IMR-90 (cell line): ENCODE results near the gene HOXA7.

Source experiments
- POLR2A ChIP-seq: IDR thresholded peaks from 2 replicates; pipeline ENCODE4 v1.6.1; 2012; ENCODE audit warnings: mild to moderate bottlenecking, low read depth, low read length
- TF ChIP-seq, protein P1 (sequence below): conservative IDR thresholded peaks from 2 replicates; pipeline ENCODE4 v1.5.1; 2012; ENCODE audit warnings: mild to moderate bottlenecking, low read depth, low read length, improper control_type of control experiment
- TF ChIP-seq, protein P2 (sequence below): fragments of 150-350 bp; IDR thresholded peaks from 2 replicates; pipeline ENCODE4 v1.6.1; 2017; ENCODE audit warnings: mild to moderate bottlenecking, antibody characterized with exemption, low read length, low read depth

DNA sequence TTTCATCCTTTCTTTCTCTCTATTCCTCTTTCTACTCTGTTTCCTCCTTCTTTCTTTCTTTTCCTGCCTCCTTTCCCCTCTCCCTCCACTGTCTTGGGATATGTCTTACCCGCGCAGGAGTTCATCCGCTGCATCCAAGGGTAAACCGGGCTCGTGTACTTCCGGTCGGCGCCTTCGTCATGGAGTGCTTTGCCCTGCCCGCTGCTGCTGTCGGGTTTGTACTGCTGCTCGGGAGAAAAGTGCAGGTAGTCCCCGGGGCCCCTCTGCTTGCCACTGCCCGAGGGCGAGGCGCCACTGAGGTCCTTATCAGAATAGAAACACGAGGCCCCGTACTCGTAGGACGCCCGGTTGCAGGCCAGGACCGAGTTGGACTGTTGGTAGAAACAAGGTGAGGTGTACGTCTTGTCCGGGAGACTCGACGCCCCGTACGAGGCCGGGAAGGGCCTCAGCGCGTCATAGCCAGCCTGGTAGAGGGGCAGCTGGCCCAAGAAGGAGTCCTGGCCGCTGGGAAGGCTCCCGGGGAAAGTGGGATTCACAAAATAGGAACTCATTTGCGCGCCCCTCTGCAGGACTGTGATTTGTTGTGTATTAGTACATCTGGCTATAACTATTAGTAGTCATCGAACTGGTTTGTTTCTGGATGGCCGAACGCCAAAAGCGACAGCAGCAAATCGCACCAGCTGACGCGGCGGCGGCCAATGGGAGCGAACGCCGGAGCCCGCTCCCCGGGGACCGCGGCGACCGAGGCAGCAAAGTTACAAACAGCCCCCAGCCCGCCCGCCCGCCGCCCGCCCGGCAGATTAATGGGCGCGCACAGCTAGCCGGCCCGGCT, 9.1 kb downstream of the HOXA7 start, which contains the start of gene HOXA6:
- TF ChIP-seq, protein P1, sequence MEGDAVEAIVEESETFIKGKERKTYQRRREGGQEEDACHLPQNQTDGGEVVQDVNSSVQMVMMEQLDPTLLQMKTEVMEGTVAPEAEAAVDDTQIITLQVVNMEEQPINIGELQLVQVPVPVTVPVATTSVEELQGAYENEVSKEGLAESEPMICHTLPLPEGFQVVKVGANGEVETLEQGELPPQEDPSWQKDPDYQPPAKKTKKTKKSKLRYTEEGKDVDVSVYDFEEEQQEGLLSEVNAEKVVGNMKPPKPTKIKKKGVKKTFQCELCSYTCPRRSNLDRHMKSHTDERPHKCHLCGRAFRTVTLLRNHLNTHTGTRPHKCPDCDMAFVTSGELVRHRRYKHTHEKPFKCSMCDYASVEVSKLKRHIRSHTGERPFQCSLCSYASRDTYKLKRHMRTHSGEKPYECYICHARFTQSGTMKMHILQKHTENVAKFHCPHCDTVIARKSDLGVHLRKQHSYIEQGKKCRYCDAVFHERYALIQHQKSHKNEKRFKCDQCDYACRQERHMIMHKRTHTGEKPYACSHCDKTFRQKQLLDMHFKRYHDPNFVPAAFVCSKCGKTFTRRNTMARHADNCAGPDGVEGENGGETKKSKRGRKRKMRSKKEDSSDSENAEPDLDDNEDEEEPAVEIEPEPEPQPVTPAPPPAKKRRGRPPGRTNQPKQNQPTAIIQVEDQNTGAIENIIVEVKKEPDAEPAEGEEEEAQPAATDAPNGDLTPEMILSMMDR = no peak
- no peak for TF ChIP-seq POLR2A
- TF ChIP-seq, protein P2, sequence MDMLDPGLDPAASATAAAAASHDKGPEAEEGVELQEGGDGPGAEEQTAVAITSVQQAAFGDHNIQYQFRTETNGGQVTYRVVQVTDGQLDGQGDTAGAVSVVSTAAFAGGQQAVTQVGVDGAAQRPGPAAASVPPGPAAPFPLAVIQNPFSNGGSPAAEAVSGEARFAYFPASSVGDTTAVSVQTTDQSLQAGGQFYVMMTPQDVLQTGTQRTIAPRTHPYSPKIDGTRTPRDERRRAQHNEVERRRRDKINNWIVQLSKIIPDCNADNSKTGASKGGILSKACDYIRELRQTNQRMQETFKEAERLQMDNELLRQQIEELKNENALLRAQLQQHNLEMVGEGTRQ = peak; percentile 85
